H9 (cell line): ENCODE data around the gene CYB5B. TPM values are rescaled to one million over a fixed set of nuclear protein-coding genes. Genes with fewer than 3 reads are reported as not detected.

Experiments
- DNase-seq: peaks from one replicate; pipeline ENCODE4 v3.0.0-alpha.2; 2017
- H2AFZ ChIP-seq: one replicate; pipeline ENCODE4 v1.6.1; 2013; ENCODE audit warnings: mild to moderate bottlenecking, low read length, control low read depth, moderate library complexity
- H2AK5ac ChIP-seq: 2 replicates; pipeline ENCODE4 v1.6.1; 2013; ENCODE audit warnings: low read length, control low read depth, mixed read lengths; ENCODE audit not compliant: insufficient read length
- H2BK120ac ChIP-seq: one replicate; pipeline ENCODE4 v1.6.1; 2013; ENCODE audit warnings: low read depth, mild to moderate bottlenecking, low read length, control low read depth, inconsistent platforms; ENCODE audit not compliant: poor library complexity, severe bottlenecking
- H2BK12ac ChIP-seq: 2 replicates; pipeline ENCODE4 v1.6.1; 2013; ENCODE audit warnings: low read length, control low read depth, mixed read lengths, low read depth; ENCODE audit not compliant: insufficient read length
- H2BK15ac ChIP-seq: 2 replicates; pipeline ENCODE4 v1.6.1; 2013; ENCODE audit warnings: low read depth, low read length, control low read depth
- H2BK20ac ChIP-seq: one replicate; pipeline ENCODE4 v1.6.1; 2013; ENCODE audit warnings: low read depth, mild to moderate bottlenecking, low read length, control low read depth, inconsistent platforms; ENCODE audit not compliant: poor library complexity, severe bottlenecking
- H2BK5ac ChIP-seq: 2 replicates; pipeline ENCODE4 v1.6.1; 2013; ENCODE audit warnings: low read length, control low read depth, mixed read lengths; ENCODE audit not compliant: insufficient read length
- H3K14ac ChIP-seq: 2 replicates; pipeline ENCODE4 v1.6.1; 2013; ENCODE audit warnings: low read length, control low read depth; ENCODE audit not compliant: insufficient read depth
- H3K18ac ChIP-seq: 2 replicates; pipeline ENCODE4 v1.6.1; 2013; ENCODE audit warnings: low read depth, mild to moderate bottlenecking, mixed read lengths, low read length, control low read depth; ENCODE audit not compliant: insufficient read length
- H3K23ac ChIP-seq: 2 replicates; pipeline ENCODE4 v1.6.1; 2013; ENCODE audit warnings: low read length, control low read depth, mixed read lengths, low read depth; ENCODE audit not compliant: insufficient read length
- H3K23me2 ChIP-seq: 2 replicates; pipeline ENCODE4 v1.6.1; 2013; ENCODE audit warnings: low read depth, mild to moderate bottlenecking, mixed read lengths, low read length, control low read depth; ENCODE audit not compliant: insufficient read length, poor library complexity, severe bottlenecking
- H3K27ac ChIP-seq: 2 replicates; pipeline ENCODE4 v1.5.1; 2013; ENCODE audit warnings: low read length, control low read depth, mixed read lengths, low read depth; ENCODE audit not compliant: insufficient read length
- H3K27me3 ChIP-seq: 2 replicates; pipeline ENCODE4 v1.6.1; 2013; ENCODE audit warnings: low read length, control low read depth, inconsistent platforms; ENCODE audit not compliant: insufficient read depth
- H3K4ac ChIP-seq: 2 replicates; pipeline ENCODE4 v1.6.1; 2013; ENCODE audit warnings: low read depth, mild to moderate bottlenecking, control low read depth, inconsistent platforms, low read length, moderate library complexity
- H3K4me1 ChIP-seq: 2 replicates; pipeline ENCODE4 v1.6.1; 2013; ENCODE audit warnings: low read length, control low read depth, inconsistent platforms; ENCODE audit not compliant: insufficient read depth
- H3K4me2 ChIP-seq: 2 replicates; pipeline ENCODE4 v1.6.1; 2013; ENCODE audit warnings: low read length, control low read depth, mixed read lengths; ENCODE audit not compliant: insufficient read length, insufficient read depth
- H3K56ac ChIP-seq: 2 replicates; pipeline ENCODE4 v1.6.1; 2013; ENCODE audit warnings: low read depth, mild to moderate bottlenecking, mixed read lengths, low read length, control low read depth; ENCODE audit not compliant: insufficient read length
- H3K79me1 ChIP-seq: 2 replicates; pipeline ENCODE4 v1.6.1; 2013; ENCODE audit warnings: low read depth, mild to moderate bottlenecking, moderate library complexity, low read length, control low read depth, inconsistent platforms; ENCODE audit not compliant: insufficient read depth, poor library complexity, severe bottlenecking
- H3K79me2 ChIP-seq: 2 replicates; pipeline ENCODE4 v1.6.1; 2013; ENCODE audit warnings: low read length, control low read depth, inconsistent platforms; ENCODE audit not compliant: insufficient read depth
- H3K9ac ChIP-seq: 2 replicates; pipeline ENCODE4 v1.6.1; 2013; ENCODE audit warnings: low read length, control low read depth, mixed read lengths; ENCODE audit not compliant: insufficient read length; ENCODE audit errors: extremely low read depth
- H3K9me3 ChIP-seq: one replicate; pipeline ENCODE4 v1.6.1; 2013; ENCODE audit warnings: low read depth, low read length, inconsistent platforms; ENCODE audit not compliant: control insufficient read depth
- H3T11ph ChIP-seq: one replicate; pipeline ENCODE4 v1.6.1; 2013; ENCODE audit warnings: mild to moderate bottlenecking, low read length, control low read depth, inconsistent platforms
- H4K20me1 ChIP-seq: one replicate; pipeline ENCODE4 v1.6.1; 2013; ENCODE audit not compliant: control insufficient read depth, insufficient read length, insufficient read depth
- H4K5ac ChIP-seq: 2 replicates; pipeline ENCODE4 v1.6.1; 2013; ENCODE audit warnings: low read depth, mild to moderate bottlenecking, mixed read lengths, low read length, control low read depth; ENCODE audit not compliant: insufficient read length
- H4K8ac ChIP-seq: replicated peaks from 2 replicates; pipeline ENCODE4 v1.6.1; 2013; ENCODE audit warnings: low read length, control low read depth, mixed read lengths, low read depth; ENCODE audit not compliant: insufficient read length
- H4K91ac ChIP-seq: 2 replicates; pipeline ENCODE4 v1.6.1; 2013; ENCODE audit warnings: low read depth, mild to moderate bottlenecking, moderate library complexity, mixed read lengths, low read length, control low read depth; ENCODE audit not compliant: insufficient read length
- H3K27ac Mint-ChIP-seq, 3 experiments: 2 replicates in 2 of 3; 3 replicates in 1 of 3; pipeline ENCODE4 v1.8.0; 2020 to 2021; ENCODE audit warnings: mixed read lengths in 3 of 3, mild to moderate bottlenecking in 1 of 3, moderate library complexity in 1 of 3
- H3K27me3 Mint-ChIP-seq: 2 replicates; pipeline ENCODE4 v1.8.0; 2021; ENCODE audit warnings: low read depth, mild to moderate bottlenecking, moderate library complexity, mixed read lengths
- H3K36me3 Mint-ChIP-seq, 3 experiments: 2 replicates in 2 of 3; 3 replicates in 1 of 3; pipeline ENCODE4 v1.8.0; 2020 to 2021; ENCODE audit warnings: low read depth in 3 of 3, mixed read lengths in 3 of 3; ENCODE audit not compliant: insufficient read depth in 1 of 3
- H3K4me1 Mint-ChIP-seq, 2 experiments: 2 replicates each; pipeline ENCODE4 v1.8.0; 2020; ENCODE audit warnings: mixed read lengths in 2 of 2
- H3K4me3 Mint-ChIP-seq, 2 experiments: 2 replicates in 1 of 2; 3 replicates in 1 of 2; pipeline ENCODE4 v1.8.0; 2020 to 2021; ENCODE audit warnings: mild to moderate bottlenecking in 2 of 2, mixed read lengths in 2 of 2, moderate library complexity in 1 of 2
- H3K9me3 Mint-ChIP-seq, 2 experiments: 2 replicates in 1 of 2; 3 replicates in 1 of 2; pipeline ENCODE4 v1.8.0; 2020; ENCODE audit warnings: mild to moderate bottlenecking in 2 of 2, mixed read lengths in 2 of 2, moderate library complexity in 1 of 2
- CTCF ChIP-seq: fragments of 200-600 bp; sonication (generic); conservative IDR thresholded peaks from 3 replicates; pipeline ENCODE4 v1.8.0; 2021; ENCODE audit warnings: antibody characterized with exemption, mild to moderate bottlenecking
- WGBS: extraction: QIAGEN DNeasy Blood & Tissue Kit; methylation state at CpG from one replicate; pipeline ENCODE4 v1.1.7; 2013; ENCODE audit warnings: missing lambda C conversion rate, low lambda C conversion rate, mixed read lengths; ENCODE audit not compliant: insufficient read length; ENCODE audit errors: extremely low coverage; 5-methylcytosine and 5-hydroxymethylcytosine counted together
- total RNA-seq: library from RNA; stranded (reverse); gene quantifications from 2 replicates; pipeline ENCODE4 v1.2.1, GENCODE V29; 2021

Gene CYB5B
- total RNA-seq, 1 experiment from 2014 or later: 126 TPM

GRCh38 chr16:69477546-69477945 lies 53.1 kb downstream of the CYB5B start:
- no peaks in the 10 kb centered on the region for H4K20me1 ChIP-seq
- no peaks in the 10 kb centered on the region for H3K79me1 ChIP-seq
- H2AFZ ChIP-seq: no peak overlapping the region
- H3K4me1 ChIP-seq: no peaks in the 10 kb centered on the region
- H3K4me1 Mint-ChIP-seq: no peaks in the 10 kb centered on the region
- no peak overlapping the region for H3K27ac Mint-ChIP-seq
- no peaks in the 10 kb centered on the region for H3K79me2 ChIP-seq
- H3K56ac ChIP-seq: no peak overlapping the region
- H2BK12ac ChIP-seq: no peak overlapping the region
- no peaks in the 10 kb centered on the region for H3K23me2 ChIP-seq
- H2BK20ac ChIP-seq: no peak overlapping the region
- no peak for DNase-seq
- H4K91ac ChIP-seq: no peak overlapping the region
- H3K27me3 Mint-ChIP-seq: no peaks in the 10 kb centered on the region
- H3K27ac ChIP-seq: no peak overlapping the region
- H3K14ac ChIP-seq: no peak overlapping the region
- H2BK120ac ChIP-seq: no peak overlapping the region
- no peak overlapping the region for H3K23ac ChIP-seq
- no peak overlapping the region for H2BK5ac ChIP-seq
- WGBS: no CpG with 5 or more reads among the region's 6 CpGs
- H3K9ac ChIP-seq: no peak overlapping the region
- no peak overlapping the region for H3K4me2 ChIP-seq
- no peaks in the 10 kb centered on the region for H3K9me3 ChIP-seq
- no peaks in the 10 kb centered on the region; a peak in 1 of 7 replicates for H3K36me3 Mint-ChIP-seq
- H3K4ac ChIP-seq: no peak overlapping the region
- H4K8ac ChIP-seq: no peak overlapping the region
- H3T11ph ChIP-seq: no peak overlapping the region
- no peak overlapping the region for H2AK5ac ChIP-seq
- no peak overlapping the region for H2BK15ac ChIP-seq
- no peaks in the 10 kb centered on the region for H3K27me3 ChIP-seq
- no peaks in the 10 kb centered on the region for H3K9me3 Mint-ChIP-seq
- H3K18ac ChIP-seq: no peak overlapping the region
- no peak overlapping the region for H3K4me3 Mint-ChIP-seq
- no peak for TF ChIP-seq CTCF
- H4K5ac ChIP-seq: no peak overlapping the region
